NT2/D1 (cell line): ENCODE measurements around the gene PDLIM5.

Source experiments
- SUZ12 ChIP-seq: IDR thresholded peaks from 2 replicates; pipeline ENCODE4 v1.6.1; 2011; ENCODE audit not compliant: insufficient read length, insufficient read depth; ENCODE audit errors: extremely low read depth
- YY1 ChIP-seq: IDR thresholded peaks from 2 replicates; pipeline ENCODE4 v1.6.1; 2011; ENCODE audit not compliant: insufficient read length, insufficient read depth
- ZNF274 ChIP-seq: IDR thresholded peaks from 2 replicates; pipeline ENCODE4 v1.6.1; 2011; ENCODE audit warnings: mild to moderate bottlenecking, low read depth, low read length

DNA sequence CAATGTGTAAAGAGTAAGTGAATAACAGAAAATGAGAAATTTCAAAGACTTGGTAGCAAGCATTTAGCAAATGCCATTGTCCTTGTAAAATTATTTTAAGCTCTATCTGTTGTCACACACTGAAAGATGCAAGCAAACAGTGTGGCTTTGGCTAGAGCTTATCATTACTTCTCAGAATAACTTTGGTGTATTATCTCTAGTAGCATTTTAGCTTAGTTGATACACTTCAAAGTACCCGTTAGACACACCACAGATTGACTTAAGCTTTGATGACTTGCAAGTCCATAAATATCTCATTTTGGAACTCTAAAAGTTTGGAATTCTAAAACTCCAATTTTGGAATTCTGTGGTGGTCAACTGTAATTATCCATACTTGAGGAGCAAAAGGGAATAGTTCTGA, 98.6 kb downstream of the PDLIM5 start:
- TF ChIP-seq ZNF274, result no peak
- no peak for TF ChIP-seq SUZ12
- no peak for TF ChIP-seq YY1
